ENCODE measurements around the gene RPL6. TPM values are rescaled to one million over a fixed set of nuclear protein-coding genes. Genes with fewer than 3 reads are reported as not detected.

Gene RPL6
- total and polyA plus RNA-seq, 10 of the 15 experiments (the other 5 are each of a cell fraction or from before 2014, with no cell fraction given), result 801 to 3,690 (median 2,265) TPM

DNA sequence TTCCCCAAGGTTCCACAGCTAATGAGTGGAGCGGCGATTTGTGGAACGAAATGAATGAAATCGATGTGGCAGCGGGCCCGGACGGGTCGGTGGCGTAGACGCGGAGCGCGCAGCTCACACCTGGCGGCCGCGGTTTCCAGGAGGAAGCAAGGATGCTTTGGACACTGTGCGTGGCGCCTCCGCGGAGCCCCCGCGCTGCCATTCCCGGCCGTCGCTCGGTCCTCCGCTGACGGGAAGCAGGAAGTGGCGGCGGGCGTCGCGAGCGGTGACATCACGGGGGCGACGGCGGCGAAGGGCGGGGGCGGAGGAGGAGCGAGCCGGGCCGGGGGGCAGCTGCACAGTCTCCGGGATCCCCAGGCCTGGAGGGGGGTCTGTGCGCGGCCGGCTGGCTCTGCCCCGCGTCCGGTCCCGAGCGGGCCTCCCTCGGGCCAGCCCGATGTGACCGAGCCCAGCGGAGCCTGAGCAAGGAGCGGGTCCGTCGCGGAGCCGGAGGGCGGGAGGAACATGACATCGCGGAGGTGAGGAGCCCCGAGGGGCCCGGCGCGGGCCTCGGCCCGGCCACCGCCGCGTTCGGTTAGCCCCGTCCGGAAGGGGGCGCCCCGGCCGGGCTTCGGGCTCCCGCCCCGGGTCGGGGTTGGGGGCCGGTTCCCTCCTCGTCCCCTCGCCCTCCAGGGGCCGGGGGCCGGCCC, 9.3 kb upstream of the RPL6 start, which contains the start of gene PTPN11 (continued):
- TF ChIP-seq, protein P1, sequence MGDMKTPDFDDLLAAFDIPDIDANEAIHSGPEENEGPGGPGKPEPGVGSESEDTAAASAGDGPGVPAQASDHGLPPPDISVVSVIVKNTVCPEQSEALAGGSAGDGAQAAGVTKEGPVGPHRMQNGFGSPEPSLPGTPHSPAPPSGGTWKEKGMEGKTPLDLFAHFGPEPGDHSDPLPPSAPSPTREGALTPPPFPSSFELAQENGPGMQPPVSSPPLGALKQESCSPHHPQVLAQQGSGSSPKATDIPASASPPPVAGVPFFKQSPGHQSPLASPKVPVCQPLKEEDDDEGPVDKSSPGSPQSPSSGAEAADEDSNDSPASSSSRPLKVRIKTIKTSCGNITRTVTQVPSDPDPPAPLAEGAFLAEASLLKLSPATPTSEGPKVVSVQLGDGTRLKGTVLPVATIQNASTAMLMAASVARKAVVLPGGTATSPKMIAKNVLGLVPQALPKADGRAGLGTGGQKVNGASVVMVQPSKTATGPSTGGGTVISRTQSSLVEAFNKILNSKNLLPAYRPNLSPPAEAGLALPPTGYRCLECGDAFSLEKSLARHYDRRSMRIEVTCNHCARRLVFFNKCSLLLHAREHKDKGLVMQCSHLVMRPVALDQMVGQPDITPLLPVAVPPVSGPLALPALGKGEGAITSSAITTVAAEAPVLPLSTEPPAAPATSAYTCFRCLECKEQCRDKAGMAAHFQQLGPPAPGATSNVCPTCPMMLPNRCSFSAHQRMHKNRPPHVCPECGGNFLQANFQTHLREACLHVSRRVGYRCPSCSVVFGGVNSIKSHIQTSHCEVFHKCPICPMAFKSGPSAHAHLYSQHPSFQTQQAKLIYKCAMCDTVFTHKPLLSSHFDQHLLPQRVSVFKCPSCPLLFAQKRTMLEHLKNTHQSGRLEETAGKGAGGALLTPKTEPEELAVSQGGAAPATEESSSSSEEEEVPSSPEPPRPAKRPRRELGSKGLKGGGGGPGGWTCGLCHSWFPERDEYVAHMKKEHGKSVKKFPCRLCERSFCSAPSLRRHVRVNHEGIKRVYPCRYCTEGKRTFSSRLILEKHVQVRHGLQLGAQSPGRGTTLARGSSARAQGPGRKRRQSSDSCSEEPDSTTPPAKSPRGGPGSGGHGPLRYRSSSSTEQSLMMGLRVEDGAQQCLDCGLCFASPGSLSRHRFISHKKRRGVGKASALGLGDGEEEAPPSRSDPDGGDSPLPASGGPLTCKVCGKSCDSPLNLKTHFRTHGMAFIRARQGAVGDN (IDR thresholded peaks at IDR 0.05), result no peak
- TF ChIP-seq, protein P2, sequence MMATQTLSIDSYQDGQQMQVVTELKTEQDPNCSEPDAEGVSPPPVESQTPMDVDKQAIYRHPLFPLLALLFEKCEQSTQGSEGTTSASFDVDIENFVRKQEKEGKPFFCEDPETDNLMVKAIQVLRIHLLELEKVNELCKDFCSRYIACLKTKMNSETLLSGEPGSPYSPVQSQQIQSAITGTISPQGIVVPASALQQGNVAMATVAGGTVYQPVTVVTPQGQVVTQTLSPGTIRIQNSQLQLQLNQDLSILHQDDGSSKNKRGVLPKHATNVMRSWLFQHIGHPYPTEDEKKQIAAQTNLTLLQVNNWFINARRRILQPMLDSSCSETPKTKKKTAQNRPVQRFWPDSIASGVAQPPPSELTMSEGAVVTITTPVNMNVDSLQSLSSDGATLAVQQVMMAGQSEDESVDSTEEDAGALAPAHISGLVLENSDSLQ (IDR thresholded peaks at IDR 0.05), result no peak; the same call in 1 of the 2 replicates
- TF ChIP-seq NFXL1 (IDR thresholded peaks at IDR 0.05; ENCODE audit: borderline replicate concordance) (no peak), TARDBP (IDR thresholded peaks at IDR 0.05; ENCODE audit: borderline replicate concordance) (peak; percentile 84; the same call in 1 of the 2 replicates), POLR2AphosphoS5 (IDR thresholded peaks at IDR 0.05; ENCODE audit: low read length) (peak; percentile 96), TCF3 (IDR thresholded peaks at IDR 0.05; ENCODE audit: borderline replicate concordance, insufficient read depth, low read depth, low read length) (peak; percentile 34; the same call in 1 of the 2 replicates), SMAD5 (IDR thresholded peaks at IDR 0.05; ENCODE audit: low read depth) (peak; percentile 93; the same call in 1 of the 2 replicates), ESRRA (IDR thresholded peaks at IDR 0.05; ENCODE audit: low read length) (no peak), SMARCA5 (IDR thresholded peaks at IDR 0.05) (0 out of 2 replicates have a peak, but pooled peaks have one; percentile 62), EGR1 (IDR thresholded peaks at IDR 0.05; ENCODE audit: borderline replicate concordance in 1 of 2, low read depth in 2 of 2, low read length in 2 of 2) (peak in 1 of 2 experiments; percentile 90; a peak in 2 of 3 replicates), BCL3 (IDR thresholded peaks at IDR 0.05; ENCODE audit: borderline replicate concordance, insufficient read depth, low read depth, low read length, poor library complexity, severe bottlenecking) (peak; percentile 41), MYB (IDR thresholded peaks at IDR 0.05; ENCODE audit: borderline replicate concordance, low read depth, low read length) (0 out of 2 replicates have a peak, but pooled peaks have one; percentile 20), CBX5 (IDR thresholded peaks at IDR 0.05; ENCODE audit: low read depth) (no peak), ELK1 (IDR thresholded peaks at IDR 0.05; ENCODE audit: low read depth, low read length) (peak; percentile 79), ASH2L (IDR thresholded peaks at IDR 0.05; ENCODE audit: borderline replicate concordance, low read depth) (peak; percentile 60; the same call in 1 of the 2 replicates), ZNF384 (IDR thresholded peaks at IDR 0.05; ENCODE audit: borderline replicate concordance, low read depth, low read length) (no peak), RBBP5 (conservative IDR thresholded peaks at IDR 0.05) (peak; percentile 81; the same call in 1 of the 2 replicates), MTA2 (IDR thresholded peaks at IDR 0.05; ENCODE audit: low read depth) (no peak), NFYA (IDR thresholded peaks at IDR 0.05; ENCODE audit: borderline replicate concordance, low read depth, low read length) (no peak), NFYB (IDR thresholded peaks at IDR 0.05; ENCODE audit: insufficient read depth, low read depth, low read length) (no peak)
- TF ChIP-seq, protein P3, sequence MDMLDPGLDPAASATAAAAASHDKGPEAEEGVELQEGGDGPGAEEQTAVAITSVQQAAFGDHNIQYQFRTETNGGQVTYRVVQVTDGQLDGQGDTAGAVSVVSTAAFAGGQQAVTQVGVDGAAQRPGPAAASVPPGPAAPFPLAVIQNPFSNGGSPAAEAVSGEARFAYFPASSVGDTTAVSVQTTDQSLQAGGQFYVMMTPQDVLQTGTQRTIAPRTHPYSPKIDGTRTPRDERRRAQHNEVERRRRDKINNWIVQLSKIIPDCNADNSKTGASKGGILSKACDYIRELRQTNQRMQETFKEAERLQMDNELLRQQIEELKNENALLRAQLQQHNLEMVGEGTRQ (IDR thresholded peaks at IDR 0.05; ENCODE audit: borderline replicate concordance, low read depth, low read length), result no peak

All from GM12878 (cell line).